GM19351 (cell line): ENCODE data around the gene S100A8.
"Not testable (repeated sequence)": the region's sequence is repeated elsewhere in the genome, so short reads cannot be mapped to it uniquely, and the experiment has no call there.

Experiments
- ATAC-seq: cut with Tn5 transposase; IDR thresholded peaks from one replicate; pipeline ENCODE4 v1.9.1; 2021; ENCODE audit warnings: mild to moderate bottlenecking, moderate library complexity; ENCODE audit not compliant: unreplicated experiment

Gene S100A8

DNA sequence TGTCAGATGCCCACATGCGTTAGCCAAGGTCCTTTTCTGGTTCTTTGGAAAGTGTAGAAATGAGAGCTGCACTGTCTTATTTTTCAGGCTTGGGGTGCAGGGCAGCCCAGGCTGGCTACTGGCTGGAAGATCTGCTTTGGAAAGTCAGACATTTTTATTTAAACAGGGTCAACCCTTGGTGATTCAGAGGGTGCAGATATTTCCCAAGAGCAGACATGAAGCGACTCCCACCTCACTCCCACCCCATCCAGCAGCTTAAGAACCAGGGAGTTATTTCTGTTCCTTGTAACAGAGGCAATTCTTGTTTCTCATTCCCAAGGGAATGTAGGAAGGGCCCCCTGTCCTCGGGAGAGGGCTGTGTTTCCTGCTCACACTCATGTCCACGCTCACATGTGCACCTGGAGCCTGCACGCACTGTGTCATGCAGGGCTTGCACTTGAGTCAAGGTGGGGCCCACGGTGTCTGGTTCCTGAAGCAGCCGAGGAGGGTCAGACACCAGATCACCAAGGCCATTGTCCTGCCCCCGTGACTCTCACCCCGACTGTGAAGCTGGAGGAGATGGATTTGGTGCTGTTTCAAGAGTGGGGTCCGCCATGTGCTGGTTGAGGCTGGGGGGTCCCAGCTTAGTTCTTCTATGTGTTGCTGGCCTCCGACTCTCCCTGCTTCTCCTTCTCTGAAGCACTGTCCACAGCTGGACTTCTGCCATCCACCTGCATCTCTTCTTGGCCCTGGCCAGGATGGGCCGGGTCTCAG is 26.4 kb upstream of the S100A8 start:
- ATAC-seq: no peak

DNA sequence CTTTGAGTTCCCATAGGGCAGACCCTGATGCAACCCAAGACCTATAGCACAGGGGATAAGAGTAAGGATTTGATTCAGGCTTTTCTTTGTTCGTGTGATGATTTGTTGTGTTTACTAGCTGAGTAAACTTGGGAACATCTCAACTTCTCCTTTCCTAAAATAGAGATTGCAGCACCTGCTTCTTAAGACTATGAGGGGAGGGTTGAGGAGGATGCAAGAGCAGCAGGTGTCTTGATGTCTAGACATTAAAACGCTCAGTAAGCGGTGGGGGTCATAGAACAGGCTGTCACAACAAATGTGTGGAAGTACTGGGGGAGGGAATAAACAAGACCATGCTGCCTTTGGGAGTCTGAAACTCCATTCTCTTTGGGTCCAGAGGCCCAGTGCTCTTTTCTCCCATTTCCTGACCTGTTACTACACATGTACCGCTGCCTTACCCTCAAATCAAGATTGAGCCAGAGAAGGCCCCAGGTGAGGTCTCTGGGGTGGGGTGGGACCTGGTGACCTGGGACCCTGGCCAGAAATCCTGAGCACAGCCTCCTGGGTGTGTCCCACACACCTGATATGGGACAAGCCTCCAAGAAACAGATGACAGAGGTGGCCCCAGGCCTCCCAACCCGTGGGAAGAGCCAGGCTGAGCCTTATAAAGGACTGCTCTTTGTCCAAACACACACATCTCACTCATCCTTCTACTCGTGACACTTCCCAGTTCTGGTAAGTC is 25.1 kb upstream of the S100A8 start, which contains the start of gene S100A7A:
S100A7A (plus strand) TSS at position 671 of the 721 bp plus-strand sequence. CDS start 1,563 bp downstream, outside the sequence.
- ATAC-seq: no peak

DNA sequence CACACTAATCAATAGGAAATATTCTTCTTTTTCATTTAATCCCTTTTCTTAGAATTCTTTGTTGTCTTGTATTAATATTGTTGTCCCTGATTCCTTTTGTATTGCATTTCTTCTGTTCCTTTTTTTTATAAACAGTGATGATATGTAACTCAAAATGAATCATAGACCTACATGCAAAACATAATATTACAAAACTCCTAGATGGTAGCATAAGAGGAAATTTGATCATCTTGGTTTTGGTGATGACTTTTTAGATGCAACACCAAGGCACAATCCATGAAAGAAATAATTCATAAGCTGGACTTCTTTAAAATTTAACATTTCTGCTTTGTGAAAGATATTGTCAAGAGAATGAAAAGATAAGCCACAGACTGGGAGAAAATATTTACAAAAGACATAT is 23.1 kb upstream of the S100A8 start:
- not testable (repeated sequence) for ATAC-seq

DNA sequence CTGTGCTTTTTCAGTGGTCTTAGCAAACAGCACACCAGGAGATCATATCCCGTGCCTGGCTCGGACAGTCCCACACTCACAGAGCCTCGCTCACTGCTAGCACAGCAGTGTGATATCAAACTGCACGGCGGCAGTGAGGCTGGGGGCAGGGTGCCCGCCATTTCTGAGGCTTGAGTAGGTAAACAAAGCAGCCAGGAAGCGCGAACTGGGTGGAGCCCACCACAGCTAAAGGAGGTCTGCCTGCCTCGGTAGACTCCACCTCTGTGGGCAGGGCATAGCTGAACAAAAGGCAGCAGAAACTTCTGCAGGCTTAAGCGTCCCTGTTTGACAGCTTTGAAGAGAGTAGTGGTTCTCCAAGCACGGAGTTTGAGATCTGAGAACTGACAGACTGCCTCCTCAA is 16.4 kb upstream of the S100A8 start:
- not testable (repeated sequence) for ATAC-seq

DNA sequence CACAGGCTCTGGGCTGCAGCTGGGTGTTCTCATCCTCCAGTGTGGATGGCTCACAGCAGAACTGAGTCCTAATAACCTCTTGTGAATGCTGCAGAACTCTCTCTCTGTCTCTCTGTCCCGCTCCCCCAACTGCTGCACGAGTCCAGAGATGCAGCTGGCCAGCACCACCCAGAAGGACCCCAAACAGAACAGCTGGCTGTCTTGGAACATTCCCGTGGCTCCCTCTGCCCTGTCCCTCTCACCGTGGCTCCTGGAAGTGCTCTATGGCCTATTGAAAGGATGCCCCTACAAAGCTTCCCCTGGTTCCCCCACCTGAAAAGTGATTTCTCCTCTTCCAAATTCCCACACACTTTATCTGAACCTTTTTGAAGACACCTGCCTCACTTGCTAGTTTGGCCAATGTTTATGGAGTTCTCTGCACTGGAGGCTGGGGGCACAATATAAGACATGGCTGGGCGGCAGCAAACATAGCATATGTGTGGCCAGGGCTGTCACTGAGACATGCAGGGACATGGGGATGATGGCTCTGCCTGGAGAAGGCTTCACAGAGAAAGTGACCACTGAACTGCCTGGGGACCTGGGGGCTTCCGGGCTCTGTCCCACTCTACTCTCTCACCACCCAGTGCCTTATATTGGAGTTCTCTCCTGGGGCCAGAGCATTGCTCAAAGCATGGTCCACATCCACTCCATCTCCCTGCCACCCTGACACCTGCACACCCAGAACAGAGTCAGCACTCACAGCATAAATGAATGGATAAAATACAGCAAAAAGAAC is 15.1 kb upstream of the S100A8 start:
- not testable (repeated sequence) for ATAC-seq

DNA sequence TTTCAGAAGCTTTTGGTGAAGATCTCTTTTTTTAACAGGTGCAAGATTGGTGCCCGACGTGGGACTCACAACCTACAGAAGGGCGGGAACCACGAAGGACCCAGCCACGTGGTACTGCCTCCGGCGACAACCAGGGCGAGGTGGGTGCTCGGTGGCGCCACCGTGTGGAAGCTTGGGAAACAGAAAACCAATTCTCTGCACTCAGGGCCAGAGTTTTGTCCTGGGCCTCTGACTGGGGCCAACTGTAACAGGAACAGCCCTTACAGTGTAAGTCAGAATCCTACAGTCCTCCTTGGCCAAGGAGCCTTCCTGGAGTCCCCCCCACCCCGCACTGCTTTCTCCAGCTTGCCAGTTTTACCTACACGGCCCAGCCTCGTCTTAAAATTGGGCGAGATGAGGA is 13.9 kb upstream of the S100A8 start:
- no peak for ATAC-seq

DNA sequence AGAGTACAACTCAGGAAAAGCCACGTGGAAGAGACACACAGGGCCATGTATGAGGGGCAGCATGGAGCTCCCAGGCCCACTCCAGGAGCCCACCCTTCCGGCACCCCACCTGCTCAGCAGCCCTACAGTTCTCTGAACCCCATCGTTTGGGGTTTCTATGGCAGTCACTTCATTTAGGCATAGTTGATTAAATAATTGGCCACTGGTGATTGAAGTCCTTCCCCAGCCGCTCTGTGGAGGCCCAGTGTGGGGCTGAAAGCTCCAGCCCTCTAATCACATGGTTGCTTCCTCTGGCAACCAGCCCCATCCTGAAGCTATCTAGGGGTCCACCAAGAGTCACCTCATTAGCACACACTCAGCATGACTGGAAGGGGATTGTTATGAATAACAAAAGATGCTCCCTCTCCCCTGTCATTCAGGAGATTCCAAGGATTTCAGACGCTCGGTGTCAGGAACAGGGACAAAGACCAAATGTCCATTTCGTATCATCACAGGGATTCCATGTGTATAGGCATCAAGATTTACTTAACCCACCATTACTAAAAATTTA is 13.3 kb upstream of the S100A8 start:
- no peak for ATAC-seq

DNA sequence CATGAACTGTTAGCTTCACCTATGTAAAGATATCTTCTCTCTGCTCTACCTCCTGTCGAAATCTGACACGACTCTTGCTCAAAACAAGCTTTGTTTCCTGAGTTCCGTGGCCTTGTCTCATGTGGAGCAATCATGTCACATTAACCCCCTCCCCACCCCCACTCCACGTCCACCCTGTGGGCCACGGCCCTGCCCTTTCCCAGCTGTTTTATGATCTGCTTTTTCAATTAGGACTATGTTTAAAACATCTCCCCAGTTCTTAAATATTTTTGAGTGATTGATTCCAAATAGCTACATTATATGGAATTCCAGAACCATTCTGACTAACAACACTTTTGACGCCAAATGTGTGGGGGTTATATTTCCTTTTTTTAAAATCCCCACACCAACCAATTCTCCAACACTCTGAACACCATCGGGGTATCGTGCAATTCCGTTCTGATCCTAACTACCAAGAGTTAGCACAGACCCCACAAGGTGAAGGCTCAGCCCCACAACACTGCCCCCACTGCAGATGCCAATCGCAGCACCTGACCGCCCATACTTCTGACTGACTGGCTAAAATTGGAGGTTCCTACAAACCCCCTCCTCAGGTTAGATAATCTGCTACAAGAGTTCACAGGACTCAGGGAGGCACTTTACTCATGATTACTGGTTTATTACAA is 12.7 kb upstream of the S100A8 start:
- ATAC-seq: no peak

DNA sequence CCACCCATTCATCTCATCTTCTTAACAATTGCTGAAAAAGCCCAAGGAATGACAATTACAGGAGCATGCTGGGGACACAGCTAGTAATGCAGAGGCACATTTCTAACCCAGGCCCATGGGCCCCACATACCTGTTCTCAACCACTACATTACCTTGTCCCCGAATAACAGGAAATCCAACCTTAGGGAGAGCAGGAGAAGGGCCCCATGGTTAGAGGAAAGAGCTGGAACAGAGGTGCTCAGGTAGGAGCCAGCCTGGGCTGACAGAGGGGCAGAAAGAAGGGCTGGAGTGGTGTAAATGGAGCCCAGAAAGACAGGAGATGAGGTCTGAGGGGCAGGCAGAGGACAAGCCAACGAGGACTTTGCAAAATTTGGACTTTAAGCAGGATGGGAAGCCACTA is 11.4 kb upstream of the S100A8 start:
- no peak for ATAC-seq

DNA sequence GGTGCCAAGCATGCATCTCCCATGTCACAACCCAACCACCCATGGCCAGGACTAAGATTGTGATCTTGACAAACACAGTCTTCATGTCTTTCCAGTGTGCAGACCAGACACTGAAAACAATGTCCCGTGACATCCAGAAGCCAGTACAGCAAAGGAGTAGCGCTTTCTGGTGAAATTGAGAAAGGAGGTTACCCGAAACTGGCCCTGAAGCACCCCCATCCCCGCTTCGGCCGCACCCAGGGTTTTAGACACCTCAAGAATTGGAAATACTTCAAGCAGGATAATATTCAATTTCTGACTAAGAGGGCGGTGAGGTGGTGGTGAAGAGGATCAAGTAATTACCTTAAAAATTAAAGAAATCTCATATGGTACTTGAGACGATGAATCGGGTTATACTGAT is 10.6 kb upstream of the S100A8 start:
- no peak for ATAC-seq

DNA sequence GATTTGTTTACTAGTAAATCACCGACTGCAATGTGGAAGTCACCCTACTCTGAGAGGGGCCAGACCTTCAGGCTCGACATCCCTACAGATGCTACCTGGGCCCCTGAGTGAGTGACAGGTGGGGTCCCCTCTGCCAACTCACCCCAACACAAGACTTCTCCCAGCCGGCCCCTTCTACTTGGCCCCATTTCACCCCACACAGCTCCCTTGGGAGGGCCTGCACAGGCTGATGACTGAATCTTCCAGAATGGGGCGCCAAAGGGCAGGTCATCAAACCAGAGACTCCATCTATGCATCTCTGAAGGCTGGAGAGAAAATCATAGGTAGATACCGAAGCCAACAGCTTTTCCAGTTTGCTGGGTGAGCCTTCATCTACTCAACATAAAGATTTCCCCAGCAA is 9.4 kb upstream of the S100A8 start:
- no peak for ATAC-seq

DNA sequence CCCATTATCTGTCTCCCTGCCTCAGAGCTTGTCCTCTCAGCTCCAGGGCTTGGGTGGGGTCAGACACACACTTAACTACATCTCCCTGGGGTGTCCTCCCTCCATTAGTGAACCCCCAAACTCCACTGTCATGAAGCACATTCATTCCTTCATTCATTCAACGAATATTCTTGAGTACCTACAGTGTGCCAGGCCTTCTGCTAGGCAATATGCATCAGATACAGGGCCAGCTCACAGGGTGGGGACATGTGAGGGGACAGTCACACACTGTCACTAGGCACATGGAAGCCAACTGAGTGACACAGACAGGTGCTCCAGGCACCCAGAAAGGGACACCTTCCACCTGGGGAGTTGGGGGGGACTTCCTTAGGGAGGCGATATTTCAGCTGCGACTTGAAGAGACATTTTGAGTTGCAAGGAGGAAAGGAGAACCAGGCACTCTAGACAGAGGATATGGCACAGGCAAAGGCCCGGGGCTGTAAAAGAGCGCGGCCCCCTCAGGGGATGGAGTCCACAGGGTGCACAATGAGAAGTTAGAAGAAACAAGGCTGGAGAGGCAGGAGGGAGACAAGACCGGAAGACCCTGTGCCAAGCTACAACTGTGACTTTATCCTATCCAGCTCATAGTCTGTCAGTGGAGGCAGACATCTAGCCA is 8.7 kb upstream of the S100A8 start:
- no peak for ATAC-seq

DNA sequence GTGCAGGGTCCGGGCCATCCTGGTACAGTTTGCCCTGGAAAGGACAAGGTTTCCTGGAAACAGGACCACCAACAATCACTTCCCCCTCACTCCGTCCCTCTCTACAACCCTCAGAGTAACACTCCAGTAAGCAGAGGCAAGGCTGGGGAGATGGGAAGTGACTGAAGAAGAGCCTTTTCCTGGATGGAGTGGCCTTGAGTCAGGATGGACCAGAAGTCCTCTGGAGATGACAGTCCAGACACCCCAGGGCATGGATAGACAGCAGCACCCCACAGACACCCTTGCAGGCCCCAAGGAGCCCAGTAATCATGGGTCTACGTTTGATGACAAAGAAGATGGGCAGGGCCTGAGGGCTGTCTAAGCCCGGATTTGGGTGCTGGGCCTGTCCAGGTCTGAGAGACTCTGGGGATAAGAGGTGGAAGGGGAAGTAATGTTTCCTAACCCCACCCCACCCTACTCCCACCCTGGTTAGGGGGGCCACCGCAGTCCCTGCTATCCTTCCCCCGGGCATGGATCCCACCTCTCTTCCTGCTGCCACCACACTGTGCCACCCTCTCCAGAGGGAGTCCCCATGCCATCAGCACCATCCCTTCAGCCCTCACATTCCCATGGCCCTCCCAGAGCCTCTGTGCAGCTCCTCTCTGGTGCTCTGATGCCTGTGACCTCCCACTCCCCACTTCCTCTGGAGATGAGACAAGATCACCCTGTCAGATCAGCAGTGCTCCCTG is 7.2 kb upstream of the S100A8 start:
- ATAC-seq: no peak

DNA sequence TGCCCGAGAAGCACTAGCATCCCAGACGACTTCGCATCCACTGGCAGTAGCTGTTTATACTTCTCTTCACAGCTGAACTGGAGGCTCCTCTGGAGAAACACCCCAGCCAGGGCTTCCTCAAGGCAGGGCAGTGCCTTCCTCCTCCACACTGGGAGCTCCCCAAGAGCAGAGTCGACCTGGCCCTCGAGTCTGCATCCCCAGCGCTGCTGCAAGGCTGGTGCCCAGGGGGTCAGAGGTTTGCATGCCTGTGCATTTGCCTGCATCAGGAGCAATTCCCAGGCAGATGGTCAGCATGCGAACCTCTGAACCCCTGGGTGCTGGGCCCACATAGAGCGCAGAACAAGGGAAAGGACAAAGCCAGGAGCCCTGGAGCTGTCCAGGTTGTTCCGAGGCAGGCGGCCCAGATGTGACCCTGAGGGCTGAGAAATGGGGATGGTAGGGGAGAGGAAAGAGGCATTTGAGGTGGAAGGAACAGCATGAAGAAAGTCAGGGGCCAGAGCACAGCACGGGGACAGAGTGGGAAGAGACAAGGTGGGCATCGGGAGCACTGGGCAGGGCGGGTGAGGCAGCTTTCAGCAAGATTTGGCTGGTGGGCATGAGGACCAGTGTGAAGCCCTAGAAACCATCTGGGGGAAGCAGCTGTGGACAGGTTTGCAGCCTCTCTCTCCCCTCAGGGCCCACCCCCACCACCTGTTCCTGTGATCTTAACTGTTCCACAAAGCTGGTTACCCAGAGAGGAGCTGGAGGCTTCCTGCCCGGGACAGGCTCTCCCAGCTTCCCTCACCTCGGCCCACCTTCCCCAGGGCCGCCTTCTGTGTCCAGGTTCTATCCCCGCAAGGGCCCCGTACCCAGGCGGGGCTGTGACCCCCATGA is 6.4 kb upstream of the S100A8 start:
- no peak for ATAC-seq

DNA sequence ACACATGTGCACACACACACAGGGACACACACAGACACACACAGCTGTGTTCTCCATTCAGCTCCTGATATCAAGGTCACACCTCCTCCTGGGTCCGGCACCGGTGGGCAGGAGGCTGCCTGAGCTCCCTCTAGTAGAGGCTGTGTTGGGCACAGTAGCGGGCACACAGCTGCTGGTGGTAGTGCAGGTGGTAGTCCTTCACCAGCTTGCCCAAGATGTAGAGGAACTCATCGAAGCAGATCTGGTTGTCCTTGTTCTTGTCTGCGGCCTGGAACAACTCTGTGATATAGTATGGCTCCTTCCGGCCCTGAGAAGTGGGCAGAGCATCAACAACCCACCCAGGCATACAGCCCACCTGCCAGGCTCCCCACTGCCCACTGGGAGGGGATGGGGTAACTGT is 5.6 kb upstream of the S100A8 start:
- no peak for ATAC-seq

DNA sequence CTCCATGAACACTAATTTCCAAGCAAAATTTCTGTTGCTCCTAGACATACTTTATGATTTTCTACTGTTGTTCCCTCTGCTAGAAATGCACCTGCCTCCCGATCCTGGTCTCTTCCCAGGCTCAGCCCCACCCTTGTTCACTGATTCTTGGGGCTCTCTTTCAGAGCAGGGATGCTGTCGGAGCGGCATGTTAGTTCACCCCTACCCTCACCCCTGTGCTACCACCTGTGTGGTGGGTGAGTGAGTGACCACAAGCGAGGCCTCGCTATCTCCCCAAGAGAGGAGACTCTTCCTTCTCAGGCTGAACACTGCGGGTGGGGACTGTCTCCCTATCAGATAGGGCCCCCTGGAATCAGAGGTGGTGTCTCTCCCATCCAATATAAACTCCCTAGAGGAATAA is 4.9 kb upstream of the S100A8 start:
- ATAC-seq: no peak

DNA sequence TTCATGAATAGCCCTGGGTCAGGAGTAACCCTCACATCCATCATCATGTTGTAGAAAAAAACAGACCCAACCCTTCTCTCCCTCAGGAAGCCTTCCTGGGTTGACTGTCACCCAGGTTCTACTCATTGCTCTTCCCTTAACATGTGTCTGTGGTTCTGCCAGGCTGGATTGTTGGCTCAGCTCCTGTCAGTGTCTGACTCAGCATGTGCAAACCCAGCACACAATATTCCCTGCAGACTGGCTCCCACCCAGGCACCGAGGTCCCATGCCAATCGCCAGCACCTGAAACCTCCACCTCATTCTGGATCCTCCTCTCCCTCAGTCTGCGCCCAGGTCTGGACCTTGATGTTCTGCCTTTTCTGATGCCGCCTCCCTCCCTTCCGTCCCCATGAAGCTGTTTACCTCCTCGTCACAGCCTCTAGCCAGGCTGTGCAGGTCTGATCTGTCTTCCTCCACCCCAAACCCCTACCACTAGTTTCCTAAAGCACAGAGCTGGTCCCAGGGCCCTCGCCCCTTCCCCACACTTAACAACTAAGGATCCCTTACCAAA is 4.3 kb upstream of the S100A8 start:
- no peak for ATAC-seq

DNA sequence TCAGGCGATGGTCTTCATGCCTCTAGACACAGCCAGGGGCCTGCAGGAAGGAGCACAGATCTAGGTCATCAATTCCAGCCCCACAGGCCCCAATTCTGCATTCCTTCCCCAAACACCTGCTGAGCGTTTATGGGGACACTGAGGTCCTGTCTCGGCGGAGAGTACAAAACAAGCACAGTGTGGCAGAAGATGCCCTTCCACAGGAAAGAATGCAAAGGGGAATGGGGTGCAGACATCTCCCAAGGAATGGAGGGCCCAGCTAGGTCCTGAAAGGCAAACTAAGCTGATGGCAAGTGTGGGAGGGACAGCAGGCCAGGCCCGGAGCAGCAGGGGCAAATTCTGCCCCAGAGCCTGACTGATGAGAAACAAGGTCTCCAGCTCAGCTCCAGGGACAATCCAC is 3.5 kb upstream of the S100A8 start:
- no peak for ATAC-seq
